CD4-positive, alpha-beta T cell treated with Interleukin-21 for 1 hour (primary cell): ENCODE results near the gene MAST2.
"Not testable (repeated sequence)": the region's sequence is repeated elsewhere in the genome, so short reads cannot be mapped to it uniquely, and the experiment has no call there.

ENCODE experiments used
- DNase-seq: peaks from one replicate; pipeline ENCODE4 v3.0.0-alpha.2; 2020

MAST2 gene

DNA sequence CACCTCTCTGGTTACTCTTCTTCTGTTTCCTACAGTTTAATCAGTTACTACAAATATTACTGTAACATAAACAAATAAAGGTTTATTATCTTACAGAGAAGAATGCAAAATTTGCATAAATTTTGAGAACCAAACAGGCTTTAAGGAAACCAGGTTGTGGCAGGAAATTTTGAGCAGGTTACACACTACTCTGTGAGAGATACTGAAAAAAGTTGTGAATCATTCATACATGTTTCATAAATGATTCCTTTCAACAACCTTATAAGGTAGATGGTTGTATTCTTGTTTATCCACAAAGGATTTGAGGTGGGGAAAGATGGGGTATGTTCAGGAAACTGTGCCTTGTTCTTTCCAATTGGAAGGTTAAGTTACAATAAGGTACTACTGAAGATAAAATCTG, 58.6 kb downstream of the MAST2 start:
- DNase-seq, result no peak

DNA sequence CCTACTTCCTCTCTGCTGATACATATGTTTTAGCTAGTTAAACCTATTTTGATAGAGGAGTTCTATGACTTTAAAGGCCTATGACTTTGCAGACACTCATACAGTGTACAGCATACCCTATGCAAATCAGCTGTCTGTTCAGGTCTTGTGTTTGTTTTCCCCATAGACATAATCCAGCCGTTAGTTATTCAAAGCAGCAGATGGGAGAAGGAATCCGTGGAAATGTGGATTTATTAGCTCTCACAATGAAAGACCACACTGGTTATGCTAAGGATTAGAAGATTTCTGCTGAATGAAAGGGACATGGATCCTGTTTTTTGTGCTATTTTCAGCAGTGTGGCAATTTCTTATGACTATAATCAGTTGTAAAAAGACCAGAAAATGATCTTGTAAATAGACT, 59.8 kb downstream of the MAST2 start:
- DNase-seq, result no peak

DNA sequence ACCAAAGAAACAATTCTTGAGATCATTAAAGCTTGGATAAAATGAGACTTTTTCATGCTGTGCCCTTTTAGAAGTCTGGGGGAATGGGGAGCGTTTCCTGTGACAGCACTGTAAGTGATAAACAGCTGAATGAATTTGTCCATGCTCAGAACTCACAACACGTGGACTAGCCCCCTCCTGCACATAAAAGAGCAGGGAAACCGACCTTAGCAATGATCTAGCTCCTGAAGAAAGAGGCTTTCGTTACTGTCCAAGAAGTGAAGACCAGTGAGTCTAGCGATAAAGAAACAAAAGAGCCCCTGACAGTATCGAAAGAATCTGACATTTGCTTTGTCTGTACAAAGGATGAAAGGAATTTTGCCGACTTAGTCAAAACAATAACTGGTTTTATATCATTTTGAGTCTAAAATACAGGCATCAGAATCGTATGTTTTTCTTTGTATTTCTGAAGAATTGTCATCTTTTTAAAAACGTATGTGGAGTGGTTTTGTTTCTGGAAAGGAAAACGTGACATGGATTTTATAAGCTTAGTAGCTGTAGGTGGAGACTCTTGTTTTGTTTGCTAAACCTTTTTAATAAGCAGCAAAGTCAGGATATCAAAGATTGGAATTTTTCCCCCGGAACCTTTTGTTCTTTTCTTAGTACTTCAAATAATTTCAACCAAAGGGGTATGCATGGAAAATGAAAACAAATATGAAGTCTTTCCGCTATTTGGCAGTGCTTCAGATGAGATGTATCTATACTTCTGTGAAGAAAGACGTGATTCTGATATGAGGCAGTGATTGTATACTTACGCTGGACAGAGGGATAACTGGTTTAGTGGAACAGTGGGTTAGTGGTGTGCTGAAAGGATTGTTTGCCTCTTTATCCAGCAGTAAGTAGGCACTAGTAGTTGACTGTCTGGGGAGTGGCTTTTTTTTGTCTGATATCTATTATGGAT, 61.0 kb downstream of the MAST2 start:
- DNase-seq, result no peak

DNA sequence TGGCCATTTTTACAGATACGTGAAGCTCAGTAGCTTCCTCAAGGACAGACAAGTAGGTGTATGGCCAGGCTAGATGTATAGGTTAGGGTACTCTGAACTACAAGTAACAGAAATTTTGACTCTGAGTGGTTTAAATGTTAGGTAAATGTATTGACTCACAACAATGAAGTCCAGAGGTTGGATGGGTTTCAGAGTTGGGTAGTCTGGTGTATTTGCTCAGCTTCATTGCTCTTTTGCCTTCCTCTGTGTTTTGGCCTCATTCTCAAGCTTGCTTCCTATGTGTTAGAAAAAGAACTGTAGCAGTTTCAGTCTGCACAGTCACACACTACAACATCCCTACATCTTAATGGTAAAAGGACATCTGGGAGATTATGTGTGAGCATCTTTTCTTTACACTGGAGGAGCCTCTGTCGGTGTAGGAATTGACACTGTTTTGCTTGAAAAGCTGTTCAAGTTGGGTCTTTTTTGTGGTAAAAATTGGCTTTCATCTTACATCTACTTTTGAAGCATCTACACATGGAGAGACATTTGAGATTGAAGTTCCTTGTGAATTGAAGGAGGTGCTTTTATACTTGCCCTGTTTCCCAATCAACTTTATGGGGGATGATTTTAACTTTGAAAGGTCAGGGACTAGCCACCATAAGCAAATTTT, 64.4 kb downstream of the MAST2 start:
- DNase-seq, result no peak

DNA sequence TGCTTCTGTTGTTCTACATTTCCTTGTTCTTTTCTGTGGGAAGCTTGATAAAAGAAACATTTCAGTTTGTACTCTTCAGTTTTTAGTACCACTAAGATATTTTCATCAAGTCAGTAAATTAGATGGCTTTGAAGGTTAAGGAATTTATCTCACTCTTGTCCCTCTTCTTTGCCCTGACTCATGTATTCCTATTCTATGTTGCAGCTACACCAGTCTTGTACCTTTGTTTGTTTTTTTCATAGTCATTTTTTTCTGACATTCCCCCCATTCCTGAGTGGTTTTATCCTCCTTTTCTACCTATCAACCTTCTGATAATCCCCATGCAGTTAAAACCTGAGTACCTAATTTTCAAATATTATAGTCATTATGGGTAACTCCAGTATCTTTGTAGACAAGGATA, 65.4 kb downstream of the MAST2 start:
- DNase-seq, result no peak

DNA sequence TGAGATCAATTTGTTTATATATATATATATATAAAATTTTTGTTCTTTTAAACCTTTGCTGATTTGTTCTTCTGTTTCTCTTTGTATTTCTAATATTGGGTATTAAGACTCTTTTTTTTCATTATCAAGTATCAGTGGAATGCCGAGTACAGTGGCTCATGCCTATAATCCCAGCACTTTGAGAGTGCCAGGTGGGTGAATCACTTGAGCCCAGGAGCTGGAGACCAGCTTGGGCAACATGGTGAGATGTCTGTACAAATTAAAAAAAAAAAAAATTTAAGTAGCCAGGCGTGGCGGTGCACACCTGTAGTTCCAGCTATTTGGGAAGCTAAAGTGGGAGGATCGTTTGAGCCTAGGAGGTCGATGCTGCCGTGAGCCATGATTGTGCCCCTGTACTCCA, 67.1 kb downstream of the MAST2 start:
- DNase-seq, result no peak

DNA sequence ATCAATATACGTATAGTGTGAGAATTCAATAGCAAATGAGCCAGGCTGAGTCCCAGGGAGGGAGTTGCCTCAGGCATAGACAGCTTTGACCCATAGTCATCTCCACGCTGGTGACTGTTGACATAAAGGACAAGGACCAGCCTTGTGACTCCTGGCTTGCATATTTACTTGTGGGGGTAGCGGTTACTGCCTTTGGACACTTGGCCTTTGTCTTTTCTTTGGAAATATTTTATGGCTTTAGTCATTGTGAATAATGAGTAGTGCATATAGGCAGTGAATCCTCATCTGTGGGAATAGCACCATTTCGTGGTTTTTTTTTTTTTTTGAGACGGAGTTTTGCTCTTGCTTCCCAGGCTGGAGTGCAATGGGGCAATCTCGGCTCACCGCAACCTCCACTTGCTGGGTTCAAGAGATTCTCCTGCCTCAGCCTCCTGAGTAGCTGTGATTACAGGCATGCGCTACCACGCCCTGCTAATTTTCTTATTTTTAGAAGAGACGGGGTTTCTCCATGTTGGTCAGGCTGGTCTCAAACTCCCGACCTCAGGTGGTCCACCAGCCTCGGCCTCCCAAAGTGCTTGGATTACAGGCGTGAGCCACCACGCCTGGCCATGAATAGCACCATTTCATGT, 68.9 kb downstream of the MAST2 start:
- DNase-seq, result not testable (repeated sequence)

DNA sequence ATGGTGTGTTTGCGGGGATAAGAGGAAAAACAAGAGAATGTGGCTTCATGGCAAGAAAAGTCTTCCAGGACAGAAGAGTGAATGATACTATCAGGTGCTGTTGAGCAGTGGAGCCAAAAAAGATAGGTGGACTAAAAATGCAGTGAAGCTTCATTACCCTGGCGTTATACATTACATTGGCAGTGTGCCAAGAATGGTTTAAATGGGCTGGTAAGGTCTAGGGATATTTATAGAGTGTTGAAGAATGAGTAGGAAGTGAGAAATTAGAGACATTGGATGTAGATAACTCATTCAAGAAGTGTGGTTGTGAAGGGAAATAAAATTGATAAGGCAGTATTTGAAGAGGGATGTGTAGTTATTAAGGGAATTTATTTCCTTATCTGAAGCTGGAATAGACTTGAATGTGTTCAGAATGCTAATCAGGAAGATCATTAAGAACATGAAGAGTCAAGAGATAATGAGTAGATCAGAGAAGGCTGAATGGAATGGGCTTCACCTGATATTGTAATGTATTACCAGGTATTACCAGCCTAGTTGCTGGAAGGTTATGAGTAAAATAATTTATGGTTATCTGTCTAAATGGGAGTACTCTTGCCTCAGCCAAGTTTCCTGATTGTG, 72.7 kb downstream of the MAST2 start:
- no peak for DNase-seq

DNA sequence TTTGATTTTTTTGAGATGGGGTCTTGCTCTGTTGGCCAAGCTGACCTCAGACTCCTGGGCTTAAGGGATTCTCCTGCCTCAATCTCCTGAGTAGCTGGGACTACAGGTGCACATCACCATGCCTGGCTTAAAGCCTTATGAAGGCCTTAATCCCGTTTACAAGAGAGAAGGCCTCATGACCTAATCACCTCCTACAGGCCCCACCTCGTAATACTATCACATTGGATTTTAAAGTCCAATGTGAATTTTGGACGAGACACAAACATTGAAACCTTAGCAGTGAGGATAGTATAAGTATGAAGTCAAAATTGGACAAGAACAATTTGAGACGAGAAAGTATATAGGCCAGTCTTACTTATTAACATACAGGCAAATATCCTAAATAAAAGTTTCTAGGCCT, 73.9 kb downstream of the MAST2 start:
- no peak for DNase-seq

DNA sequence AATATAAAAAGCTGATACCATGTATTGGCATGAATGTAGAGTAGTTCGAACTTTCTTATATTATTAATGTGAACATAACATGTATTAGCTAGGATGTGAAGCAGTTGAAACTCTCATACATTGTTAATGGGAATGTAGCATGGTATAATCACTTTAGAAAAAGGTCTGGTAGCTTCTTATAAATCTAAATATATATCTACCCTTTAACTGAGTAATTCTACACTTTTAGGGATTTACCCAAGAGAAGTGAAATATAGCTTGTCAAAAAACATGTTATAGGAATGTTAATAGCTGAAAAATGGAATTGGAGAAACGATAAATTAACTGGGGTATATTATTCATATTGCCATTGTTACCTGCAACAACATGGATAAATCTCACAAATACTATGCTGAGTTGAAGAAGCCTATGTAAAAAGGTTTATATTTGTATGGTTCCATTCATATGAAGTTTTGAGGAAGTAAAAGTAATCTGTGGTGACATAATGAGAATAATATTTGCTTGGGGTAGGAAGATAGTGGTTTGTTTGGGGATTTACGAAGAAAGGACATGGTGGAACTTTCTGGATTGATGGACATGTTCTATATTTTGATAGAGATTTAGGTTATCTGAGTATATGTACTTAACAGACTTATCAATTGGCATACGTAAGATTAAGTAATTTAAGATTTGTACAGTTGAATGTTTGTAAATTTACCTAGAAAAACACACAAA, 76.6 kb downstream of the MAST2 start:
- DNase-seq, result no peak

DNA sequence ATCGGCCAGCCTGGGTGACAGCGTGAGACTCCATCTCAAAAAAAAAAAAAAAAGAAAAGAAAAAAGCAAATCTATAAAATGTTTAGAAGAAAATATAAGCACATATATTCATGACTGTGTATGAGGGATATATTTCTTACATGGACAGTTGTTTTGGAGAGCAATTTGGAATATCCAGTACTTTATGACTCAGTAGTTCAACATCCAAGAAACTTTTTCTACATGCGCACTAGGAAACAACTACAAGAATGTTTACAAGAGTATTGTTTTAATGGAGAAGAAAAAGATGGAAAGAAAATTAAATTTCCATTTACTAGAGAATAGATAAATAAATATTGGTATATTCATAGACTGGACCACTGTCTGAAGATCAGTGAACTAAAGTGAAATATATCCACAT, 77.5 kb downstream of the MAST2 start:
- no peak for DNase-seq

DNA sequence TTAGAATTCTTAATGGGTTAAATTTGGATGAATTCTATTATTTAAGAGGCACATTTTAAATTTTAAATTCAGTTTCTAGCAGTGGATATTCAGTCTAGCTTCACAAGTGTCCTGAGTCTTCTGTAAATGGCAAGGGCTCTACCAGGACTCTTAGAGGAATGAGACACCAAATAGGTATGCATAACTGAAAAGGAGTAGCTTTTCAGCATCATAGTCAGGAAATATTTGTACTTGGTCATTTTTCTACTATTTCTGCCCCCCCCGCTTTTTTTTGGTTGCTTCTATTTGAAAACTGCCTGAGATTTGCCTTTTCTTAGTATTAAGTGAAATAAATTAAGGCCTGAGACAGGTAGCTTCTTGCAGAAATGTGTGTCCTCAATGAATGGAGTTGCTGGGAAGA, 80.2 kb downstream of the MAST2 start:
- DNase-seq, result no peak

DNA sequence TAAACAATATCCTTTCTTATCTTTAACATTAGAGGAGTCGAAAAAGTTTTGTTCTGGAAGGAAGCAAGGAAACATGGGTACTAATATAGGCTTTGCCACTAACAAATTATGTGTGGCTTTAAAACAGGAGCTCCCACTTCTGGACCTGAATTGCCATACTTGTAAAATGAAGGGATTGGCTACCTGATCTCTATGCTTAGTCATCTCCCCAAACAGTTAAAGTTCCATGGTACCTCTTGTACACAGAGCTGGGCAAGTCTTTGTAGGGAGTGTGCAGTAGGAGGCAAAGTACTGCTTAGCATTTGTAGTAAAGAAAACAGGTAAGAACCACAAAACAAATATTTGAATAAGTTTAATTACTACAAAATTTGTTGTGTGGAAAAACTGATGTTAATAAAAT, 81.3 kb downstream of the MAST2 start:
- no peak for DNase-seq

DNA sequence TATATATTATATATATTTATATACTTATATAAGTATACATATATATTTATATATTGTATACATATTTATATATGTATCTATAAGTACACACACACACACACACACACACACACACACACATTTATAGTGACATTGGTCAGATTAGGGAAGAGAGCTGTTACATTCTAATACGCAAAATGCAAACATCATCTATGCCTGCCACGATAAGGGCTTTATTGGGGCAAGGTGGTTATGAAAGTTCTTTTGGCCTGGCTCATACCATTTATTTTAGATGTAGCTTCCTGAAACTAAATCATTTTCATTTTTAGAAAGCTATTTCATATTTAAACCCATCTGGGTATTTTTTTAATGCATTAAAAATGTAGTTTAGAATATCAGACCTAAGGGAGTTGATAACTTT, 82.8 kb downstream of the MAST2 start:
- no peak for DNase-seq

DNA sequence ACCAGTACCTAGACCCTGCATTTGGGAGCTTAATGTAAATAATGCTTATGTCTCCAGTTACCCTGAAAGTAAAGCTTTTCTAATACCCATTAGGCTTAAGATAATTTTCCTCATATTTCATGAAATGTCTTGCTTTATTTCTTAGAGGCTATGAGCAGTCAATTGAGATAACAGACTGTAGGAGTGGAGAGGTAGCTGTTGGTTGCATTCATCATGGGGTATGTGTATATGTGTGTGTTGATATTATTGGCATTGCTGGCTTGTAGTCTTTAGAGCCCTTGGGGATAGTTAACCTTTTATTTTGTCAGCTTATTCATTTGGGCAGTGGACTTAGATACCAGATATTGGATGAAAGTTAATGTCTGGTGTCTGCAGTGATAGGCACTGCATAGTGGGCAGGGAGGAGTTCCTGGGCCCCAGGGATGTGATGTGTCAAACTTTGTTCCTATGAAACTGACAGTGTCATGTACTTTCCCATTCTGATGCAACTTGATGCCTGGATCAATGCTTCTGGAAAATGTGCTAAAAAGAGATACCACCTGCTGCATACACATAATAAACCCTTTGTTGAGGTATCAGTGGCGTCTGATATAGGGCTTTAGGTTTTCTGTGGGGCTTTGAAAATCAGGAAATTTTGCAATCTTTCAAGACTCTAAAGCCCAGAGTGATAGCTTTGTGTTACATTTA, 83.9 kb downstream of the MAST2 start:
- DNase-seq, result no peak

DNA sequence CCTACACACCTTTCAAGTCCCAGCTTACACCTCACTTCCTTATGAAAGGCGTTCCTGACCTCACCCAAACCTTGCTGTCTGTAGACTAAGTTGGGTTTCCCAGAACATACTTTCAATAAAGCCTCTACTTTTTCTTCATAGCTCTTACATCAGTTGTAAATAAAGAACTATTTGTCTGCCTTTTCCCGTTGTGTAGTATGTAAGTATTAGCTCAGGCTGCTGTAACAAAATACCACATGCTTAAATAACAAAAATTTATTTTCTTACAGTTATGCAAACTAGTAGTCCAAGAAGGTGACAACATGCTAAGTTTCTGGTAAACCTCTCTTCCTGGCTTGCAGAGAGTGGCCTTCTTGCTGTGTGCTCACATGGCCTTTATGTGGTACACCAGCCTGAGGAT, 86.7 kb downstream of the MAST2 start:
- DNase-seq, result no peak

DNA sequence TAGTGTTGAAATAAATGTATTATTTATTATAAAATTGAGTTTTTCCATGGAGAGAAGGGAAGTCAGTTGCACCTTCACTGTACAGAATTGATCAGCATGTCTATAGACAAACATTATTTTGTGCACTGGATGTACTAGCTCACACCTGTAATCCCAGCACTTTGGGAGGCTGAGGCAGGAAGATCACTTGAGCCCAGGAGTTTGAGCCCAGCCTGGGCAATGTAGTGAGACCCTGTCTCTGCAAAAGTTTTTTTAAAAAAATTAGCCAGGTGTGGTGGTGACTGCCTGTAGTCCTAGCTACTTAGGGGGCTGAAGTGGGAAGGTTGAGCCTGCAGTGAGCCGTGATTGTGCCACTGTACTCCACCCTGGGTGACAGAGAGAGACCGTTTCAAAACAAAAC, 87.7 kb downstream of the MAST2 start:
- DNase-seq, result no peak

DNA sequence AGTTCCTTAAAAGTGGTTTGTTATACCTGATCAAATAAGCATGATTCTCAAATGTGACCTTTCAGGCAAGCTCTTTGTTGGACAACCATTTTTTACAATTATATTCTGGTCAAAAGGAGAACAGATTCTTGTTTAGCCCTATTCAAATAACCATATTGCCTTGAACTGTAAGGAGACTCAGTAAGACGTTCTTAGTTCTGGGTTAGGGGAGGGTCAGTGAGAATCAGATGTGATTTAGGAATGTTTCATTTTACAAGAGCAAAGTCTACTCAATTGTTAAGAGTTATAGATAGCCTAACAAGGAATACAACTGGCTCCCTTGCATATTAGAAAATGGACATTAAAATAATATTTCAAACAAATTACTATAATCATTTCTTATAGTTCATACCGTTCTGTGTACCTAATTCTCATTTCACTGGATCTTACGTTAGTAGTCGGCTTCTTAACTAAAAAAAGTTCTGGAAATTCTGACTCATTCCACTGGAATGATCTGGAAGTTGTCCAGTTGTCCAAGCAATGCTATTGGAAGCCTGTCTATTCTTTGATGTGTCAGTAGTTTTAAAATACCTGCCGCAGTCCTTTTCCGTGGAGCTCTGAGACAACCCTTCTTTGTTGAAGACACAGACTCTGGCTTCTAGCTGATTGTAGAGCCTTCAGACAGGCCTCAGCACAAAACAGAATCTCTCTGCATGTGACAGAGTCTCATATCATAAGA, 88.8 kb downstream of the MAST2 start:
- DNase-seq, result no peak

DNA sequence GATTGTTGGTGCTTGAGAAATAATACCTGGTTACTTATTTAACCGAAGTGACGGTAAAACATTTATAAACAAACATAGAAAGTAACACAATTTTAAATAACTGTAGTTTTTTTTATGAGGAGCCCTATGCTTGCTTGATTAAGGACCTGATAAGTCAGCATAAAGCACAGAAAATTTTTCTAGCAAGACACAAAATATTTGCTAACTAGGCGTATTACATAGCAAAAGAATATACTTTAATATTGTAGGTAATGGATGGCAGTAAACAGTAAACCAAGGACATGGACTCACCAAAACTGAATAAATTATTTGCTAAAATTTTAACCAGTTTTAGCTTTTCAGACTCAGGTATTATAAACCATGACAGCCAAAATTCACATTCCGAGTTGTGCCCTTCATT, 90.9 kb downstream of the MAST2 start:
- no peak for DNase-seq

DNA sequence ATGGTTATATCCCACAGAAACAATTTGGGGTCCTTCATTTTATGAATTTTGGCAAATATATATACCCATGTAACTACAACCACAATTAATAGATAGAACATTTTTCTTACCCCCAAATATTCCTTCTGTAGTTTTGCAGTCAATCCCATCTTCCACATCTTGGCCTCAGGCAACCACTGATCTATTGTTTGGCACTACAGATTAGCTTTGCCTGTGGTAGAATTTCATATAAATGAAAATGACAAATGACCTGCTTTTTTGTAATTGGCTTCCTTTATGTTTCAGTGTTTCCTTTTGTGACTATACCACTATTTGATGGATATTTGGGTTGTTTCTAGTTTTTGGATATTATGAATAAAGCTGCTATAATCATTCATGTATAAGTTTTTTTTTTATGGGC, 91.5 kb downstream of the MAST2 start:
- DNase-seq, result no peak

DNA sequence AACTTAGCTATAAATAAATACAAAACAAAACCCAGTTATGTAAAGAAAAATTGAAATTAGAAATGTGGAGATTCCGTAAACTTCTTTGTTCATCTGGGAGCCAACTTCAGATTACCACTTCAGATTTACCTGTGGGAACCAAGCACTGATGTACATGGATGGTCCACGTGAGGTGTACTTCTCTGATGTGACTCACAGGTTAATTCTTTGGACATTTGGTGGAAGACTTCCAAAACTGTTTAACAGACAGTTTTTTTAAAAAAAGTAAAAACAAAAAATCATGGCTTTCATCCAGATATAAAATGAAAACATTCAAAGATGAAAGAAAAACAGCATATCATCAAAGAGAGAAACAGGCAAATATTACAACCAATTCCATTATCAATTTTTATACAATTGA, 92.0 kb downstream of the MAST2 start:
- no peak for DNase-seq

DNA sequence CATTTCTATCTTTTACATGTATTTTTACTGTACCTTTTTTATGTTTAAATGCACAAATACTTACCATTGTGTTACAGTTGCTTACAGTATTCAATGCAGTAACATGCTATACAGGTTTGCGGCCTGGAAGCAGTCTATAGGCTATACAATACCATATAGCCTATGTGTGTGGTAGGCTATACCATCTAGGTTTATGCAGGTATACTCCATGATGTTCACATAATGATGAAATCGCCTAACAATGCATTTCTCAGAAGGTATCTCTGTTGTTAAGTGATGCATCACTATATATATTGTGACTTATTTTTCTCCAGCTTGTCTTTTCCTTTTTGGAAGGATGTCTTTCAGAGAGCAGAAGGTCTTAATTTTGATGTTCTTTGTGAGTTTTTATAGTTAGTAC, 103.5 kb downstream of the MAST2 start:
- no peak for DNase-seq
